ENCODE results near the gene RUFY3.

Gene RUFY3

DNA sequence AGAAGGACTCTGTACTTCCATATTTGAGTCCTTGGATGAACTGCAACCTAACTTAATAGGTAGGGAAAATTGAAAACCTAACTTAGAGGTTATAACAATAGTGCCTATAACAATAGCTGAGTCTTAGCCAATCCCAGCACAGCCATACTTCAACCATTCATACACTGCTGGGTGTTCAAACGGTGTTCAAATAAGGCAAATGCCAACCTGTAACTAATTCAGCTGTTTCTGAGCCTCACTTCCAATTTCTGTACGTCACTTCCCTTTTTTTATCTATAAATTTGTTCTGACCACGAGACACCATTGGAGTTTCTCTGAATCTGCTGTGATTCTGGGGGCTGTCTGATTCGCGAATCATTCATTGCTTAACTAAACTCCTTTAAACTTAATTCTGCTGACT is 127.5 kb downstream of the RUFY3 start:
- no peak for DNase-seq

GRCh38 chr4:70855464-70855863 is 133.7 kb downstream of the RUFY3 start:
- DNase-seq, result no peak

Measured in activated effector memory CD4-positive, alpha-beta T cell treated with Interleukin-2 at 50 U/mL for 16 hours (primary cell).